Hepatocyte (in vitro differentiated cells): Measurements from ENCODE around the gene ZNF622. TPM values are rescaled to one million over a fixed set of nuclear protein-coding genes. Genes with fewer than 3 reads are reported as not detected.

Experiments used
- DNase-seq: peaks from one replicate; pipeline ENCODE4 v3.0.0-alpha.2; 2016; ENCODE audit warnings: low spot score
- H2AFZ ChIP-seq: fragments of 200-600 bp; sonication (generic); 2 replicates; pipeline ENCODE4 v1.6.0; 2016; ENCODE audit warnings: antibody characterized with exemption, mild to moderate bottlenecking
- H3K27ac ChIP-seq: fragments of 200-600 bp; sonication (generic); 2 replicates; pipeline ENCODE4 v1.5.1; 2016; ENCODE audit warnings: mild to moderate bottlenecking
- H3K27me3 ChIP-seq: fragments of 200-600 bp; sonication (generic); 2 replicates; pipeline ENCODE4 v1.6.1; 2016
- H3K36me3 ChIP-seq: fragments of 200-600 bp; sonication (generic); replicated peaks from 2 replicates; pipeline ENCODE4 v1.5.1; 2016; ENCODE audit warnings: low read depth; ENCODE audit not compliant: insufficient read depth
- H3K4me1 ChIP-seq: fragments of 200-600 bp; sonication (generic); 2 replicates; pipeline ENCODE4 v1.5.1; 2016; ENCODE audit warnings: mild to moderate bottlenecking, moderate library complexity; ENCODE audit not compliant: insufficient read depth
- H3K4me2 ChIP-seq: fragments of 200-600 bp; sonication (generic); 2 replicates; pipeline ENCODE4 v1.6.0; 2016
- H3K4me3 ChIP-seq: fragments of 200-600 bp; sonication (generic); 2 replicates; pipeline ENCODE4 v1.5.1; 2016; ENCODE audit warnings: mild to moderate bottlenecking
- H3K79me2 ChIP-seq: fragments of 200-600 bp; sonication (generic); 2 replicates; pipeline ENCODE4 v1.6.0; 2017; ENCODE audit warnings: mild to moderate bottlenecking
- H3K9me2 ChIP-seq: fragments of 200-600 bp; sonication (generic); replicated peaks from 2 replicates; pipeline ENCODE4 v1.6.0; 2017; ENCODE audit warnings: mild to moderate bottlenecking; ENCODE audit not compliant: insufficient read depth
- H3K9me3 ChIP-seq: fragments of 200-600 bp; sonication (generic); 2 replicates; pipeline ENCODE4 v1.5.1; 2016; ENCODE audit warnings: low read depth, mild to moderate bottlenecking
- H4K20me1 ChIP-seq: fragments of 200-600 bp; sonication (generic); 2 replicates; pipeline ENCODE4 v1.6.0; 2016; ENCODE audit warnings: mild to moderate bottlenecking; ENCODE audit not compliant: insufficient read depth, poor library complexity, severe bottlenecking
- CTCF ChIP-seq: fragments of 200-600 bp; sonication (generic); IDR thresholded peaks from 2 replicates; pipeline ENCODE4 v1.5.1; 2016; ENCODE audit warnings: antibody characterized with exemption, mild to moderate bottlenecking; ENCODE audit not compliant: poor library complexity
- EZH2 ChIP-seq: fragments of 200-600 bp; sonication (generic); IDR thresholded peaks from 2 replicates; pipeline ENCODE4 v1.6.1; 2016; ENCODE audit warnings: antibody characterized with exemption, mild to moderate bottlenecking, borderline replicate concordance
- EZH2phosphoT487 ChIP-seq: fragments of 200-600 bp; sonication (generic); IDR thresholded peaks from one replicate; pipeline ENCODE4 v1.6.1; 2018; ENCODE audit warnings: antibody characterized with exemption, mild to moderate bottlenecking, low read depth, moderate library complexity; ENCODE audit not compliant: unreplicated experiment, severe bottlenecking
- WGBS: methylation state at CpG from one replicate; pipeline ENCODE4 v1.1.6; 2016; ENCODE audit warnings: low lambda C conversion rate; ENCODE audit errors: missing lambda C conversion rate; 5-methylcytosine and 5-hydroxymethylcytosine counted together
- polyA plus RNA-seq: library from polyadenylated mRNA; unstranded; fragments of >200 nt; fragmentation: Nextera tagmentation; extraction: Ambion mirVana; gene quantifications from 2 replicates; pipeline ENCODE4 v1.2.1, GENCODE V29; 2016
- total RNA-seq: library from RNA; depleted of rRNA; stranded (reverse); fragments of >200 nt; gene quantifications from 2 replicates; pipeline ENCODE4 v1.2.3, GENCODE V29; 2014

The ZNF622 gene
- total and polyA plus RNA-seq, 2 experiments from 2014 or later: 44.6 to 49.5 TPM

GRCh38 chr5:16493261-16493660 is 27.7 kb upstream of the ZNF622 start:
- Histone ChIP-seq H3K9me3 (no peaks in the 10 kb centered on the region), H4K20me1 (no peaks in the 10 kb centered on the region), H2AFZ (no peak overlapping the region), H3K4me1 (no peaks in the 10 kb centered on the region), H3K9me2 (no peaks in the 10 kb centered on the region), H3K27me3 (no peaks in the 10 kb centered on the region), H3K79me2 (no peaks in the 10 kb centered on the region), H3K4me3 (no peak overlapping the region), H3K36me3 (no peaks in the 10 kb centered on the region), H3K27ac (no peak overlapping the region), H3K4me2 (no peak overlapping the region)
- no peak for DNase-seq
- 74% methylated on average over 1 of the region's 1 CpG for WGBS
- no peak for TF ChIP-seq CTCF
- no peak for TF ChIP-seq EZH2
- no peak for TF ChIP-seq EZH2phosphoT487

GRCh38 chr5:16492398-16493140 is 27.0 kb upstream of the ZNF622 start:
- DNase-seq: no peak
- WGBS: 75% methylated on average over 10 of the region's 10 CpGs
- no peaks in the 10 kb centered on the region for H4K20me1 ChIP-seq
- TF ChIP-seq CTCF (no peak), EZH2phosphoT487 (no peak), EZH2 (no peak)
- H3K4me2 ChIP-seq: no peak overlapping the region
- peak overlapping the region; percentile 33 for H3K27ac ChIP-seq
- H3K79me2 ChIP-seq: no peaks in the 10 kb centered on the region
- H3K9me3 ChIP-seq: no peaks in the 10 kb centered on the region
- H3K27me3 ChIP-seq: no peaks in the 10 kb centered on the region
- no peaks in the 10 kb centered on the region for H3K36me3 ChIP-seq
- H2AFZ ChIP-seq: no peak overlapping the region
- H3K9me2 ChIP-seq: no peaks in the 10 kb centered on the region
- peaks cover 3% of the 10 kb centered on the region for H3K4me1 ChIP-seq
- H3K4me3 ChIP-seq: no peak overlapping the region

- TF ChIP-seq EZH2phosphoT487: no peak
- no peak for TF ChIP-seq CTCF
- no peak for TF ChIP-seq EZH2
- no peak overlapping the region for H3K4me3 ChIP-seq
- H3K4me1 ChIP-seq: peaks cover 7% of the 10 kb centered on the region
- H3K79me2 ChIP-seq: no peaks in the 10 kb centered on the region
- no peak overlapping the region for H3K27ac ChIP-seq
- no peaks in the 10 kb centered on the region for H3K36me3 ChIP-seq
- H3K9me2 ChIP-seq: no peaks in the 10 kb centered on the region
- 96% methylated on average over 8 of the region's 8 CpGs for WGBS
- H3K4me2 ChIP-seq: no peak overlapping the region
- no peak overlapping the region for H2AFZ ChIP-seq
- H3K27me3 ChIP-seq: no peaks in the 10 kb centered on the region
- DNase-seq: no peak
- no peaks in the 10 kb centered on the region for H3K9me3 ChIP-seq
- no peaks in the 10 kb centered on the region for H4K20me1 ChIP-seq
These were observed 25.3 kb upstream of the ZNF622 start for GRCh38 chr5:16490911-16491310.
